ENCODE results near the gene AGFG2.

Gene AGFG2

DNA sequence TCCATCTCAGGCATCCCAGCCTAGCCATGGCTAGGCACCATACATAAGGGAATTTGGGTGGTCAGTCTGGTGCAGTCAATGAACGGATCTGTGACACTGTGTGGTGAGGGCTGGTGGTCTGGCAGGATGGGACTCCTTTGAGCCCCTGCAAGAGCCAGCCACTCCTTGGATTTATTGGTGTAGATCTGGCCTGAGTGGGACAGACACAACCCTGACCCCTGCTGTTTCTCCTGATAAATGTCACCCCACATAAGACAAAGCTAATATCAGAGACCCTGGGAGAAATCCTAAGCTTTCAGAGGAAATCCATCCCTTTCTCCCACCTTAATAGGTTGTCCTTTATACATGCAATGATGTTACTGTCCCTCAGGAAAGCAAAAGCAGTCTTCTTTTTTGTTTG, 49.4 kb downstream of the AGFG2 start:
- DNase-seq = peak; percentile 16

DNA sequence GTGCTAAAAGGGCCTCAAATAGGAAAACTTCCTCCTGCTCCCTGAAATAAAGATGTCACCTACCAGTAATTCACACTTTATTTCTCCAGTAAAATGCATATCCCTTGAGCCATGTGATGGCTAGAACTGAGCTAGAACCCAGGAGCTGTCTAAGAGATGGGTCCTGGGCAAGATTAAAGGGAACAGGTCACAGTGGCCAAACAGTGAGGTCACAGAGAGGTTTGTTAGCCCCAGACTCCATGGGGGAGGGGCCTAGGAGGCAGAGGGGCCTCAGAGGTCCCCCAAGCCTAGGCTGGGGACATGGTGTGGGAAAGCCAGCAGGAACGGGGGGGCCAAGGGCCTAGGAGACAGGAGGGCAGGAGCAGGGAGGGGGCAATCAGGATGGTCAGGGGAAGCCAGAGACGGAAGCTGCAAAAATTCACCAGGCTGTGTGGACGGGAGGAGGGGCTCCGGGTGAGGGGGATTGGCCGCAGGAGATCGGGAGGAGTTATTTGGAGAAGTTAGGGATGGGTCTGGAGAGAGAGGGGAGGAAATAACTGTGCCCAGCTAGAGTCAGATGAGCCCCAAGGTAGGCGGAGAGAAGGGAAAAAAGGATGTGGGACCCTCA, 50.4 kb downstream of the AGFG2 start:
- no peak for DNase-seq

DNA sequence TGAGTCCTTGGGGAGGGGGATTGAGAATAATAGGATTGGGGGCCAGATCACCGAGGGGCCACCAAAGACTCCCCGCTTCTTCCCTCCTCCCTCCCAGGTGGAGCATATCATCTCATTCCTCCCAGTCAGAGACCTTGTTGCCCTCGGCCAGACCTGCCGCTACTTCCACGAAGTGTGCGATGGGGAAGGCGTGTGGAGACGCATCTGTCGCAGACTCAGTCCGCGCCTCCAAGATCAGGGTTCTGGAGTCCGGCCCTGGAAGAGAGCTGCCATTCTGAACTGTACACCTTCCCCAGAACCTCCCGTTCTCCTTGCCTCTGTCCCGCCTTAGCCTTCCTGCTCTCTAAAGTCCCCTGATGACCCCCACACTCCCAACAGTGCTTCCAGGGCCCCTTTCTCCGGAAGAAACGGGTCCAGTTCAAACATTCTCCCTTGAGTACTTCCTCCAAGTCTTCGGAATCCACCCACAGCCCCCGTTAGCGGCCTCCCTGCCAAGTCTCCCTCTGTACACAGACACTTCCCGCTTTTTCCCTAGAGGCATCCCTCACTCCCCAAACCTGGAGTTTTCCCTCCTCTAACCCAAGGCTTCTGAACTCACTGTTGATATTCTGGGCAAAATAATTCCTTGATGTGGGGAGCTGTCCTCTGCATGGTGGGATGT, 51.2 kb downstream of the AGFG2 start:
- no peak for DNase-seq

DNA sequence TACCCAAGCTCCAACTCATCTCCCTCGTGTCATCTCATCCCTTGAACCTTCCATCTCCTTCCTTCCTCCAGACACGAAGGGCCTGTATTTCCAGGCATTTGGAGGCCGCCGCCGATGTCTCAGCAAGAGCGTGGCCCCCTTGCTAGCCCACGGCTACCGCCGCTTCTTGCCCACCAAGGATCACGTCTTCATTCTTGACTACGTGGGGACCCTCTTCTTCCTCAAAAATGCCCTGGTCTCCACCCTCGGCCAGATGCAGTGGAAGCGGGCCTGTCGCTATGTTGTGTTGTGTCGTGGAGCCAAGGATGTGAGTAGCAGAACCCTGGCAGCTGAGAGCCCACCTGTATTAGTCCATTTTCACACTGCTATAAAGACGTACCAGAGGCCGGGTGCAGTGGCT, 52.6 kb downstream of the AGFG2 start:
- no peak for DNase-seq

DNA sequence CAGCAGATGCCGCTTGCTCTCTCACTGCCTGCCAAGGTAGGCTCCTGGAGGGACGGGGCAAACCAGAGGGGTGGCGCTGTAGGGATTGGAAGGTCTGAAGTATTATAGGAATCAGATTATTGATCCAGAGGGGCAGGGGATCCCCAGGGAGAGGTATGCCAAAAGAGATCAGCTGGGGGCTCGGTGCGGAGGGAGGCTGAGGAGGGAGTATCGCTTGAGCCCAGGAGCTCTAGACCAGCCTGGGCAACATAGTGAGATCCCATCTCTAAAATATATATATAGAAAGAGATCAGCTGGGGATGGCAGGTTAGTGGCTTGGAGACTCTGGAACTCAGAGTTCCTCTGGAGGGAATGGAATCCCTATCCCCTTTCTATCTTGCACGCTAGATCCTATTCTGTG, 56.2 kb downstream of the AGFG2 start:
- DNase-seq = no peak

DNA sequence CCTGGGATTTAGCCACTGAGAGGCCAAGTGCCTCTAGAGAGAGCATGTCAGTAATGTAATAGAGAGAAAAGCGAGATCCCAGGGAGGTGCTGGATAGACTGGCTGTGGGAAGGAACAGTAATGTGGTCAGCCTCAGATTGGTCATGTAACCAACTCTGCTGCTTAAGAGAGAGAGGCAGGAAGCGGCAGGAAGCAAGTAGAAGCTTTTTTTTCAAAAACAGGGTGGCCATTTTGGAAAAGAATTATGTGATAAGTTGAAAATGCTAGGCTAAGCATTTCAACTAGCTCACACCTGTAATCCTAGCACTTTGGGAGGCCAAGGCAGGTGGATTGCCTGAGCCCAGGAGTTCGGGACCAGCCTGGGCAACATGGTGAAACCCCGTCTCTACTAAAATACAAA, 59.4 kb downstream of the AGFG2 start:
- DNase-seq = no peak

DNA sequence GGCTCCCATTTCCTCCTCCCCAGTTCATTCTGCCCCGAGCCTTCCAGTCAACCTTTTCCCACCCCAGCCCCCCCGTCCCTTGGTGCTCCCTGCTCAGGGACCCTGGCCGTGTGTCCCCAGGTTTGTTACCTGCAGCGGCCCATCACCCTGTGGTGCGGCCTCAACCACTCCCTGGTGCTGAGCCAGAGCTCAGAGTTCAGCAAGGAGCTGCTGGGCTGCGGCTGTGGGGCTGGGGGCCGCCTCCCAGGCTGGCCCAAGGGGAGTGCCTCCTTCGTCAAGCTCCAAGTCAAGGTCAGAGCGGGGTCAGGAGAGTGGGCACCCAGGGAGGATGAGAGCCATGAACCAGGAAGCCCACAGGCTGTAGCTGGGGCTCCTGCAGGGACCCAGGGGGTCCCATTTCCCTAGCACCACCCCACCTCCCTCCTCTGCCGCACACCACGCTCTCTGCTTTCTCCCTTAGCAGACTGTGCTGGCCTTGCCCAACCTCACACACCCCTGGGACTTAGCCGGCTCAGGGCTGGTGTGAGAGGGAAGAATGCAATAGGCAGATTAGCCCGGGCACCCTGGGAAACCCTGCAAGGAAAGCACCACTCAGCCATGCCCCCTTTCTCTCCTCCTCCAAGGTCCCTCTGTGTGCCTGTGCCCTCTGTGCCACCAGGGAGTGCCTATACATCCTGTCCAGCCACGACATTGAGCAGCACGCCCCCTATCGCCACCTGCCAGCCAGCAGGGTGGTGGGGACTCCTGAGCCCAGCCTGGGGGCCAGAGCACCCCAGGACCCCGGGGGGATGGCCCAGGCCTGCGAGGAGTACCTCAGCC, 61.1 kb downstream of the AGFG2 start:
- DNase-seq = no peak

DNA sequence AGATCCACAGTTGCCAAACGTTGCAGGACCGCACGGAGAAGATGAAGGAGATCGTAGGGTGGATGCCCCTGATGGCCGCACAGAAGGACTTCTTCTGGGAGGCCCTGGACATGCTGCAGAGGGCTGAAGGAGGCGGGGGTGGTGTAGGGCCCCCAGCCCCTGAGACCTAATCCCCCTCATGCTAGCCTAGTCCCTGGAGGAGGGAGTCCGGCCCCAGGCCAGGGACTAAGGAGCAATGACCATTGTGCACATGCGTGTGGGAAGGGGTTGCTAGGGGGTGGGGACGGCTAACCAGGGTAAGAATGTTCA, 61.7 kb downstream of the AGFG2 start:
- no peak for DNase-seq

DNA sequence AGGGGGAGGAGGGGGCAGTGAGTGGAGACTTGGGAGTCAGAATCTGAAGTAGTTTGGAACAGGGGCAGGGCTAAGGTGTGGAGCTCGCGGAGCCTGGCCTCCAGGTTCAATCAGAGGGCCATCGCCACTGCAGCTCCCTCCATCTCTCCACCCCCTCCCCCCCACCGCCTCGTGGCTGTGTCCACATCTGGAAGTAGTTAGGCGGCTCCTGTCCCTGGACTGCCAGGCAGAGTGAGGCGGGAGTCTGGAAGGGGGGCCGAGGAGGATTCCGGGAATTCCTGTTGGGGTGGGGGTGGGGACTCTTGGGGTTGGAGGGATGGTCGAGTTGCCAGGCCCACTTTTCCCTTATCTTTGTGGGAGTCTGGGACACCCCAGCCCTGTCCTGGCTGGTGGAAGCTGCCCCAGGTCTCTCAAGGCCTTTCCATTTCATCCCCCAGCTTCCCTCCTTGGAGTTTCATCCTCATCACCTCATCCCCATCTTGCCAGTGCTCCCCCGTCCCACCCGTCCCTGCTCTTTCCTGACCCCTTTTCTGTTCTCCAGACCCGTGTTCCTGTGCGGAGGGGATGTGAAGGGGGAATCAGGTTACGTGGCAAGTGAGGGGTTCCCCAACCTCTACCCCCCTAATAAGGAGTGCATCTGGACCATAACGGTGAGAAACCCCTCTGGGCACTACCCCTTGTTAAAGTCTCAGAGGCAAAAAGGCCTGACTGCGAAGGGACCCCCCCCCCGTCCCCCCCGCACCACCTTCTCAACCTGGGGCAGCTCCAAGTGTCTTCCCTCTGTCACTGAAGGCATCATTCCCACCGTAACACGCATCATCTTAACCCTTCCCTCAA, 64.1 kb downstream of the AGFG2 start:
- no peak for DNase-seq

DNA sequence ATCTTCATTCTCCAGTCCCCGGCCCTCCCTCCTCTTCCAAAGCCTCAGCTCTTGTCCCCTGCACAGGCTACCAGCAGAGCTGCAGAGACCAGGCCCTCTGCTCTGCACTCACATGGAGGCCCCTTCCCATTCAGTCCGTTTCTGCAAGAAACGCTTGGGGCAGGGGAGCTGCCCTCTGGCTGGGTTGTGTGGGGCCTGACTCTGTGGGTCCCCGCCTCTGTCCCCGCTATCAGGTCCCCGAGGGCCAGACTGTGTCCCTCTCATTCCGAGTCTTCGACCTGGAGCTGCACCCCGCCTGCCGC, 64.7 kb downstream of the AGFG2 start:
- no peak for DNase-seq

DNA sequence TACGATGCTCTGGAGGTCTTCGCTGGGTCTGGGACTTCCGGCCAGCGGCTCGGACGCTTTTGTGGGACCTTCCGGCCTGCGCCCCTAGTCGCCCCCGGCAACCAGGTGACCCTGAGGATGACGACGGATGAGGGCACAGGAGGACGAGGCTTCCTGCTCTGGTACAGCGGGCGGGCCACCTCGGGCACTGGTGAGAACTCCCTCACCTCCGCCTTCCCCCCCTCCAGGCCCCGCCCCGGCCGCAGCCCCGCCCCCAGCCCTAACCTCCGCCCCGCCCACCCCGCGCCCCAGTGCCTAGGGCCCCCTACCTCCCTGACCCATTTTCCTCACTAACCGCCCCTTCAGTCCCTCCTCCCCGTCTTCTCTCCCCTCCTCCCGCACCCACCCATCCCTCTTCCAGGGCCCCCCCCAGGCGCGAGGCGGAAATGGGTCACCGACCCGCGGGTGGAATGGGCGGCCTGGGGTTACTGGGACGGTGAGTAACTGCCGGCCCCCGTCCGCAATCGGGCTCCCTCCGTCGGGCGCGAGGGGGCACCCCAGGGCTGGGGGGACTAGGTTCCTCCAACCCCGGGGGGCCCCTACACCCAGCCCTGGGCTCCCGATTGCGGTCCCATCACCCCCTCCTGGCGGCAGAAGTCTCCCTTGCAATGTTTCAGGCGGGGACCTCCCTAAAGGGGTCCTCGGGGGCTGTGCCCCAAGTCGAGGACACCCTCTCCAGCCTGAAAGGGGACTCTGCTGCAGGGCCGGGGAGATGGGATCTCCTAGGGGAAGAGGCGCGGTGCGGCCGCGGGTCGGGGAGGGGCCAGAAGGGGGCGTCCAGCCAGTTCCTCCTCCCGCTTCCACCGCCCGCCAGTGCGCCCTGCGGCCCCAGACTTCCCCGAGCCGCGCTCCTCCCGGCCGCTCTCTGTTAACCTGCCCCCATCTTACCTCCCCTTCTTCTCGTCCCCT, 65.3 kb downstream of the AGFG2 start:
- no peak for DNase-seq

DNA sequence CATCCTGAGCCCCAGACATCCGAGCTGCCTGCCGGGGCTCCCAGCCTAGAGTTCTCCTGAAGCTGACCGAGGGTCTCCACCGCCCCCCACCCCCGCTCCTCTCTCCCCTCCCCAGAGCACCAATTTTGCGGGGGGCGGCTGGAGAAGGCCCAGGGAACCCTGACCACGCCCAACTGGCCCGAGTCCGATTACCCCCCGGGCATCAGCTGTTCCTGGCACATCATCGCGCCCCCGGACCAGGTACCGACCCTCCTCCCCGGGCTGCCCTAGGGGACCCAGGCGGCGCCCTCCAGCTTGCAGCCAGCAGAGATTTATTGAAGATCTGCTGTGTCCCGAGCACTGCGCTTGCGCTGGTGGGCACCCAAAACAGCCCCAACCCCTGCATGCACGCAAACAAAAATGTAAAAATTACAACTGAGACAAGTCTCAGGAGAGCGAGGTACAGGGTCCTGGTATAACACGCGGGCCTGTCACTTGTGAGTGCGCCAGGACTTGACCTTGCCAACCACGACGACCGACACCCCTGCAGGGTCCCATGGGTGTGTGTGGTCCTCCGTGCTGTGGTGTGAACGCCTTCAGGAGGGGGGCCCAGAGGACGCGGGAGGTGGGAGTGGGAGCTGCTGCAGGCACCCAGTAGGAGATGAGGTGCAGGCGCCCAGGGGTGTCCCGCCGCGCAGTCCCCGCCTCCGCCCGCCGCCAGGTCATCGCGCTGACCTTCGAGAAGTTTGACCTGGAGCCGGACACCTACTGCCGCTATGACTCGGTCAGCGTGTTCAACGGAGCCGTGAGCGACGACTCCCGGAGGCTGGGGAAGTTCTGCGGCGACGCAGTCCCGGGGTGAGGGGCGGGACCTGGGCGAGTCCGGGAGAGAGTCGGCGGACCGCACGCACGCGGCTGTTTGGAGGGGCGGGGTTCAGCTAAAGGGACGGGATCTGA, 66.2 kb downstream of the AGFG2 start:
- no peak for DNase-seq

DNA sequence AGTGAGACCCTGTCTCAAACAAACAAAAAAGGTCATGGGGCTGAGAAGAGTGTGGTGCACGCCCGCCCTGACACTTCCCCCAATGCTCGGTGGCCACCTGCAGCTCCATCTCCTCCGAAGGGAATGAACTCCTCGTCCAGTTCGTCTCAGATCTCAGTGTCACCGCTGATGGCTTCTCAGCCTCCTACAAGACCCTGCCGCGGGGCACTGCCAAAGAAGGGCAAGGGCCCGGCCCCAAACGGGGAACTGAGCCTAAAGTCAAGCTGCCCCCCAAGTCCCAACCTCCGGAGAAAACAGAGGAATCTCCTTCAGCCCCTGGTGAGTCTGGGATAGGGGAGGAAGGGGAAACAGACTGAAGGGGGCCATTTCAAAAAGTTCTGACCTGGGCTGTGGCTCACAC, 67.3 kb downstream of the AGFG2 start:
- DNase-seq = no peak

DNA sequence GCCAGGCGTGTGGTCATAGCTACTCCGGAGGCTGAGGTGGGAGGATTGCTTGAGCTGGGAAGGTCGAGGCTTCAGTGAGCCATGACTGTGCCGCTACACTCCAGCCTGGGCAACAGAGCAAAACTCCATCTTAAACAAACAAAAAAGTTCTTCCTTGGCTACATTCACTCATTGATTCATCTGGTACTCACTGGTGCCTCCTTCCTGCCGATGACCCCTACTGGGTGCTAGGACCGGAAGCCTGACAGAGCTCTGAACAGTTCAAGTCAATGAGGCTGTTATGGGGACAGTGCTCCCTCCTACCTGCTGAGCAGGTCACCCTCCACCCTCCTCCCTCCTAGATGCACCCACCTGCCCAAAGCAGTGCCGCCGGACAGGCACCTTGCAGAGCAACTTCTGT, 68.1 kb downstream of the AGFG2 start:
- DNase-seq = no peak

DNA sequence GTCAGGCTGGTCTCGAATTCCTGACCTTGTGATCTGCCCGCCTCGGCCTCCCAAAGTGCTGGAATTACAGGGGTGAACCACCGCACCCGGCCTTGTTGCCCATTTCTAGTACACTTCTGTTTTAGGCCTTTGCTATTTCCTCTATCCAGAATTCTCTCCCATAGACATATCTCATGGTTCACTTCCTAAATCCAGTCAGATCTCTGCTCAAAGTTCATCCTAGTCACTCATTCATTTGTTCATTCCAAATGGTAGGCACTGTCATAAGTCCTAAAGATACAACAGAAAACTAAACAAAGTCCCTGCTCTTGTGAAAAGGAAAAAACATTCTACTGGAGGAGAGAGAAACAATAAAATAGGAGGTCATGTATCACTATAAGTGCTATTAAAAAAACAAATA, 71.0 kb downstream of the AGFG2 start:
- DNase-seq = no peak

DNA sequence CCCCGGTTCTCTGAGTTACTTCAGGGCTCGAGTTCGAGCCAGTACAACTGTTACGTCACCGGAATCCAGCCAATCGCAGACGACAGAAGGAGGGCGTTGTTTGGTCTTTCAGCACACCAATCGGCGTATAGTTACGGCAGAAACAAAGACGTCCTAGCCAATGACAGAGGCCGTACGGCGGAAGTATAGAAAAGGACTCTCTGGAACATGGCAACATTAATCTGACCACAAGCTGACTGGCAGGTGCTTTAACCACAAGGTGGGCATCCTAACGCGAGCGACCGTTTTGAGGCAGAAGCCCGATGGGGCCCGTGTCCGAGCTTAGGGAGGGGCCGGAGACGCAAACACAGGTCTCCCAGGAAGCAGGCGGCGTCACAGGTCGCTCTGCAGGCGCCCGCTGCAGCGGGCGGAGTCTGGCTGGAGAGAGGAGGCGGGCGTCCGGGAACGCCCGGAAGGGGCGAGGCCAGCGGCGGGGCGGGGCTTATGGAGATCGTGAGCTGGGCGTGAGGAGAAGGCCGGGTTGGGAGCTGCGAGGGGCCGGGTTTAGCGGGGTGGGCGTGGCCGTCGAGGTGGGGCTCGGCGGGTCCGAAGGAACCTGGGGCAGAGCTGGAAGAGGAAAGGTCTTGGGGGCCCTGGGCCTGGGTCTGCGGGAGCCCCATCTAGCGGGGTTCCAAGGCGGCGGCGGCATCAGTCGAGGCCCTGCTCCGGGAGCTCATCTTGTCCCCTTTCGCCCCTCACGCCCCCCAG, 73.2 kb downstream of the AGFG2 start, which contains the start of gene MOSPD3:
Gene MOSPD3 (plus strand): TSS at position 558 of the 747 bp plus-strand sequence. CDS start 252 bp downstream, outside the sequence.
- peak; percentile 86 for DNase-seq

DNA sequence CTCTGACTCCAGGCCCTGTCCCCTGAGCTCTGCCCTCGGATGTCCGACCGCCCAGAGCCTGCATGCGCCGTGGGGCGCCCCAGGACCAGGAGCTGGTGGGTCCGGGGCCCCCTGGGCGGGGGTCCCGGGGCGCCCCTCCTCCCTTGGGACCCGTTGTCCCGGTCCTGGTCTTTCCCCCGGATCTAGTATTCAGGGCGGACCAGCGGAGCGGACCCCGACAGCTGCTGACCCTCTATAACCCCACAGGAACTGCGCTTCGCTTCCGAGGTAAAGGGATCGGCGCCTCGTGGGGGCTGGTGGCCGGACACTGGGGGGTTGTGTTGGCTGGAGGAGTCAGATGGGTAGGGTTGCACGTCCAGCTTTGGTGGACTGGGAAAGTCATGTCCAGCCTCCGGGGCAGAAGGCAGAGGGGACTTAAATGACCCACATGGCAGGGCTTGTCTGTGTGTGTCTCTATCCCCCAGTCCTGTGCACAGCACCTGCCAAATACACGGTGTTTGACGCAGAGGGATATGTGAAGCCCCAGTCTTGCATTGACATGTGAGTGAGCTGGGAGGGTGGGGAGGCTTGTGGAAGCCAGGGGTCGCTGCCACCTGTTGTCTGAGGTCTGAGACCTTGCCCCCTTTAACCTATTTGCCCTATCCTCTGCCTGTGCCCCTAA, 73.9 kb downstream of the AGFG2 start:
- no peak for DNase-seq

DNA sequence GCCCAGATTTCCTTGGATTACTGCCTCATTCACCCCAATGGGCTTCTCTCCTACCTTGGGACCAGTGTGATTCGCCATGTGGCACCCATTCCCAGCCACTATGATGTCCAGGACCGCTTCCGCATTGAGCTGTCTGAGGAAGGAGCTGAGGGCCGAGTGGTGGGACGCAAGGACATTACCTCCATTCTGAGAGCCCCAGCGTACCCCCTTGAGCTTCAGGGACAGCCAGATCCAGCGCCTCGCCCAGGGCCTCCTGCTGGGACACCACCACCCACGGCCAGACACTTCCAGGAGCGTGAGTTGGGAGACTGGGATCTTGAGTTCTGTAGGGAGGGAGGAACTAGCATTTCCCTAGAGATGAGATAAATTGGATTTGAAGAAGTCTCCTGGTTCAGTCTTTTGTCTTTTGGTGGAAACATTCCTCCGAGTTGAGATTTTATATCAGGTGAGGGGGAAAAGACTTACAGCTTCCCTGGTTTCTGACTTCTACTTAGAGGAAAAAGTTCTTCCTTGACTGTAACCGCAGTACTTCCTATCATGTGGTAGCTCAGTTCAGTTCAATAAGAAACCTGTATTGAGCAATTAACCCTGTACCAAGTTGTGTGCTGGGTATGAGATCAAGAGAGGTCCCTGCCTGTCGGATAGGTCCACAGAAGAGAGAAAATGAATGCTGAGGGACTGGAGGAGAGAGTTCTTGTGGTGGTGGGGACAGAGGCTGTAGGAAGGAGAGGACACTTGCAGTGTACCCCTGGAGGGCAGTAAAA, 74.6 kb downstream of the AGFG2 start:
- no peak for DNase-seq

DNA sequence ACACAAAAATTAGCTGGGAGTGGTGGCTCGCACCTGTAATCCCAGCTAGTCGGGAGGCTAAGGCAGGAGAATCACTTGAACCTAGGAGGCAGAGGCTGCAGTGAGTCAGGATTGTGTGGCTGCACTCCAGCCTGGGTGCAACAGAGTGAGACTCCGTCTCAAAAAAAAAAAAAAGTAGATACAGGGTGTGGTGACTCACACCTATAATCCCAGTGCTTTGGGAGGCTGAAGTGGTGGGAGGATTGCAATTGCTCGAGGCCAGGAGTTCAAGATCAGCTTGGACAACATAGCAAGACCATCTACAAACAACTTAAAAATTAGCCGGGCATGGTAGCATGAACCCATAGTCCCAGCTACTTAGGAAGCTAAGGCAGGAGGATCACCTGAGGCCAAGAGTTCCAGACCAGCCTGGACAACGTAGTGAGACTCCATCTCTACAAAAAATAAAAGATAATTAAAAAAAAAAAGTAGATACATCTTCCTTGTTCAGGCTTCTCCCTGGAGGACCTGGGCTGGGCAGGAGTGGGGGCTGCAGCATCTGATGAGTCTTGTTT, 75.4 kb downstream of the AGFG2 start:
- DNase-seq = no peak
